ENCODE results near the gene ZDHHC24.

ZDHHC24 gene

GRCh38 chr11:66564984-66565383 lies 19.1 kb upstream of the ZDHHC24 start:
- DNase-seq, result no peak

GRCh38 chr11:66564538-66564937 lies 18.7 kb upstream of the ZDHHC24 start:
- DNase-seq, result no peak

- no peak for DNase-seq
These were observed 18.0 kb upstream of the ZDHHC24 start for GRCh38 chr11:66563832-66564231.

- no peak for DNase-seq
These were observed 17.2 kb upstream of the ZDHHC24 start for GRCh38 chr11:66562907-66563583.

- DNase-seq, result no peak
These were observed 16.4 kb upstream of the ZDHHC24 start for GRCh38 chr11:66562275-66562674.

GRCh38 chr11:66561975-66562248 lies 16.1 kb upstream of the ZDHHC24 start:
- DNase-seq, result no peak

- DNase-seq, result no peak
These were observed 15.5 kb upstream of the ZDHHC24 start for GRCh38 chr11:66561178-66561974.

- DNase-seq, result no peak
These were observed 14.2 kb upstream of the ZDHHC24 start for GRCh38 chr11:66559866-66560676.

- DNase-seq, result no peak
These were observed 13.5 kb upstream of the ZDHHC24 start for GRCh38 chr11:66559142-66559865.

GRCh38 chr11:66557733-66558326 lies 12.0 kb upstream of the ZDHHC24 start:
- DNase-seq, result no peak

- no peak for DNase-seq
These were observed 10.2 kb upstream of the ZDHHC24 start for GRCh38 chr11:66556086-66556485.

- DNase-seq, result no peak
These were observed 9.6 kb upstream of the ZDHHC24 start for GRCh38 chr11:66555416-66555815.

GRCh38 chr11:66554602-66555001 lies 8.8 kb upstream of the ZDHHC24 start:
- DNase-seq, result no peak

- DNase-seq, result no peak
These were observed 5.0 kb upstream of the ZDHHC24 start for GRCh38 chr11:66550887-66551286.

- no peak for DNase-seq
These were observed 3.8 kb upstream of the ZDHHC24 start for GRCh38 chr11:66549696-66550095.

- no peak for DNase-seq
These were observed 3.2 kb upstream of the ZDHHC24 start for GRCh38 chr11:66548774-66549630.

GRCh38 chr11:66548041-66548440 lies 2.2 kb upstream of the ZDHHC24 start:
- DNase-seq, result no peak

GRCh38 chr11:66547662-66548009 lies 1.8 kb upstream of the ZDHHC24 start:
- no peak for DNase-seq

- DNase-seq, result no peak
These were observed 1.3 kb upstream of the ZDHHC24 start for GRCh38 chr11:66546966-66547661.

- no peak for DNase-seq
These were observed 619 bp upstream of the ZDHHC24 start, which contains the start of gene ACTN3 for GRCh38 chr11:66546368-66546965. Gene ACTN3, plus strand, starts transcription at chr11:66546903. Its CDS starts 35 bp downstream, at chr11:66546938.
